ENCODE data around the gene OR5K4.

The OR5K4 gene

DNA sequence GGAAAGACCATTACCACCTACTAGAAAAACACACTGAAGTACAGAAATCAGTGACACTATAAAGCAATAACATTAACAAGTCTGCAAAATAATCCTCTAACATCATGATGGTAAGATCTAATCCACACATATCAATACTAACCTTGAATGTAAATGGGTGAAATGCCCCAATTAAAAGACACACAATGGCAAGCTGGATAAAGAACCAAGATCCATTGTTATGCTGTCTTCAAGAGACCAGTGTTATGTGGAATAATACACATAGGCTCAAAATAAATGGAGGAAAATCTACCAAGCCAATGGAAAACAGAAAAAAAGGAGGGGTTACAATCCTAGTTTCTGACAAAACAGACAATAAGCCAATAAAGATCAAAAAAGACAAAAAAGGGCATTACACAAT is 50.4 kb downstream of the OR5K4 start:
- no peak for TF ChIP-seq GATA2 (IDR thresholded peaks at IDR 0.05; ENCODE audit: low read depth, low read length)
- no peak for TF ChIP-seq GATA3 (IDR thresholded peaks at IDR 0.05; ENCODE audit: low read depth, low read length)
